NCI-H2196 (cell line): ENCODE measurements around the gene MRFAP1L1.
A peak's percentile ranks its signal among the peaks of the same experiment; 100 is the strongest.

Experiments
- DNase-seq: peaks from one replicate; lab custom pipeline; 2025; ENCODE audit not compliant: unreplicated experiment; lab: John Stamatoyannopoulos, UW

The MRFAP1L1 gene

DNA sequence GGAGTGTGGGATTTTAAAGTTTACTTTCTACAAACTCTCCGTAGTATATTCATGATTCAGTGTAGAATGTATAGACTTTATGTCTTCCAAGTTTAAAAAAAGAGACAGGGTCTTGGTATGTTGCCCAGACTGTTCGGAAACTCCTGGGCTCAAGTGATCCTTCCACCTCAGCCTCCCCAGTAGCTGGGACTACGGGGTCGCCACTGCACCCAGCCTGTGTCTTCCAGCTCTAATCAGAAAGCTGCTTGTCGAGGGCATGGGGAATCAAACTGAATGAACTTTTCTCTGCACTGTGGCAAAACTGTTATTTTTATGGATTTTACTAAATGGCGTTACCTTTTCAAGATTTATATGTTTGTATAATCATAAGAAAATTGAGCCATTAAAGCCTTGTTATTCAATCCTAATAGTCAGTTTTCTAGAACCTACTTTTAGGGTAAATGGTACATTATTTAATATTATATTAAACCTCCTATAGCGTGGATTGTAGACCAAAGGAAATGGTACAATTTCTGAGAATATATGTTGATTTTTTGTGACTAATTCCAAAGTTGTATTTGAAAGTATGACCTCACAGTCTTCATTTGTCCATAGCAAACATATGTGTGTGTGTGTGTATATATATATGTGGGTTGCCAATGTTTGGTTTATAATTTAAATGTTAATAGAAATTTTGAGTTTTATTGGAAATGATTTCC is 7.4 kb upstream of the MRFAP1L1 start:
- no peak for DNase-seq

DNA sequence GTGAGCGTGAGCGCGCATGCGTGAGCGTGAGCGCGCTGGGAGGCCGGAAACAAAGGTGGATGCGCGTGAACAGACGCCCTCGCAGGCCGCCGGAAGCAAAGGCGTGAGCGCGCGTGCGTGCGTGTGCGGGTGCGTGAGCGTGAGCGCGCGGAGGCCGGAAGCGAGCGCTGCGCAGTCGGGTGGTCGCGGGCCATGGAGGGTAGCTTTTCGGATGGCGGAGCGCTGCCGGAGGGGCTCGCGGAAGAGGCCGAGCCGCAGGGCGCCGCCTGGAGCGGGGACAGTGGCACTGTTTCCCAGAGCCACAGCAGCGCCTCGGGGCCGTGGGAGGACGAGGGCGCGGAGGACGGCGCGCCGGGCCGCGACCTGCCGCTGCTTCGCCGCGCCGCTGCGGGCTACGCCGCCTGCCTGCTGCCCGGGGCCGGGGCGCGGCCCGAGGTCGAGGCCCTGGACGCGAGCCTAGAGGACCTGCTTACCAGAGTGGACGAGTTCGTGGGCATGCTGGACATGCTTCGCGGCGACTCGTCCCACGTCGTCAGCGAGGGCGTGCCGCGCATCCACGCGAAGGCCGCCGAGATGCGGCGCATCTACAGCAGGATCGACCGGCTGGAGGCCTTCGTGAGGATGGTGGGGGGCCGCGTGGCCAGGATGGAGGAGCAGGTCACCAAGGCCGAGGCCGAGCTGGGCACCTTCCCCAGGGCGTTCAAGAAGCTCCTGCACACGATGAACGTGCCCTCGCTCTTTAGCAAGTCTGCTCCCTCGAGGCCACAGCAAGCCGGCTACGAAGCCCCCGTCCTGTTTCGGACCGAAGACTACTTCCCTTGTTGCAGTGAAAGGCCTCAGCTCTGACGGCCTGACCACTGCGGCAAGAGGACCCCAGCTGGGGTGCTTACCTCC is 6.6 kb upstream of the MRFAP1L1 start, which contains the start of gene BLOC1S4:
BLOC1S4 (plus strand) TSS at position 157 of the 894 bp plus-strand sequence; CDS start at position 193, 36 bp downstream.
- DNase-seq: peak; percentile 98

DNA sequence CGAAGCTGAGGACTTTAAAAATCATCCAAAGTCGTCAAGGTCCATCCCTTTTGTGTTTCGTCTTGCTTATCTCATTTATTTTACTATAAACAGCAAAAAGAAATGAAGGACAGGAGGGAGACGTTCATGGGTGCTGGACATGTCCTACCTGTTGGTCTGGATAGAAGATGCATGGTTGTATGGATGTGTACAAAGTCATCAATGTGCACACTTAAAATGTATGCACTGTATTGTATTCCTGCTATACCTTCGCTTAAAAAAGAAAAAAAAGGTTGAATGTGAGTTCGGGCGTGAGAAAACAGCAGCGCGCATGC is 6.0 kb upstream of the MRFAP1L1 start:
- DNase-seq: no peak

- DNase-seq: no peak
Observed at GRCh38 chr4:6714954-6715353, 5.3 kb upstream of the MRFAP1L1 start.

DNA sequence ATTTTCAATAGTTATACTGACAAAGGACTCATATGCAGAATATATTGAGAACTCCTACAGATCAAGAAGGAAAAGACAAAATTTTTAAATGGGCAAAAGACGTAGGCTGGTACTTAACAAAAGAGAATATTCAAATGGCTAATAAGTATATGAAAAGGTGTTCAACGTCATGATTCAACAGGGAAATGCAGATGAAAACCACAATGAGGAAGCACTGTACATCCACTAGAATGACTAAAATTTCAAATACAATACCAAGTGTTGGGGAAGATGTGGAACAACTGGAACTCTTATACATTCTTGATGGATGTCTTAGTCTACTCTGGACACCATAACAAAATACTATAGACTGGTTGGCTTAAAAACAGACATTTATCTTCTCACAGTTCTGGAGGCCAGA is 1.3 kb upstream of the MRFAP1L1 start:
- no peak for DNase-seq

- DNase-seq: no peak
Observed at GRCh38 chr4:6710282-6710681, 617 bp upstream of the MRFAP1L1 start.

GRCh38 chr4:6706173-6706572 is 3.5 kb downstream of the MRFAP1L1 start:
- no peak for DNase-seq

DNA sequence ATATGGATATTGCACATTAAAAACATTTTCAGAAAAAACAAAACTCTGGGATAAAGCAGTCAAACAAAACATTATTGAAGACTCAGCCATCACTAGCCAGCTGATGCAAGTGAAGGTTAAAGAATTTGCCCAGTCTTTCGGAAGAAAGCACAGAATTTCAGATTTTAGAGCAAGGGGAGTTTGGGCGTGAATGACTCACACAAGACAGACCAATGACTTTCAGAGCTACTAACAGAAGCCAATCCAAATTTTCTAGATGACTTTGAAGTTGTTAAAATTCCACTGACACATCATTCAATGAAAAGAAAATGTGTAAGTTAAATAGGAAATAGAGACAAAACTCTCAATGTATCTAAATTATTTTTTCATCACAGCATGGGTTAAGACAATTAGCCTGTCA is 4.0 kb downstream of the MRFAP1L1 start:
- DNase-seq: no peak

GRCh38 chr4:6703786-6704185 is 5.9 kb downstream of the MRFAP1L1 start:
- DNase-seq: no peak

DNA sequence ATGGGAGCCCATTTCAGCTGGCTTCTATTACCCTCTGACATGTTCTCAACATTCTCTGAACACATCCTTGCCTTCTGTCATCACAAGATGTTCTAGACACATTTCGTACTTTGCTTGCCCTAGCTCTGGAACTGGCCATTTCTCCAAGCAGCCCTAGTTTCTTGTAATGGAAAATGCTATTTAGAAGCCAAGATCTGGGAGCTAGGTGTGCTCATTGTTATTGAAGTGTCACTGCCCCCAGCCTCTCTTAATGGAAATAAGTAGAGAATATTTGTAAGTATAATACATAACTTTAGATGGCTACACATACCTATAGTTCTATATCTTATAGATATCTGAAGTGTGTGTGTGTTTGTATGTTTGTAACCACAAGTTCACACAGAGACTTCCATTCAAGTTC is 6.9 kb downstream of the MRFAP1L1 start:
- no peak for DNase-seq

- DNase-seq: no peak
Observed at GRCh38 chr4:6701371-6701770, 8.3 kb downstream of the MRFAP1L1 start.

DNA sequence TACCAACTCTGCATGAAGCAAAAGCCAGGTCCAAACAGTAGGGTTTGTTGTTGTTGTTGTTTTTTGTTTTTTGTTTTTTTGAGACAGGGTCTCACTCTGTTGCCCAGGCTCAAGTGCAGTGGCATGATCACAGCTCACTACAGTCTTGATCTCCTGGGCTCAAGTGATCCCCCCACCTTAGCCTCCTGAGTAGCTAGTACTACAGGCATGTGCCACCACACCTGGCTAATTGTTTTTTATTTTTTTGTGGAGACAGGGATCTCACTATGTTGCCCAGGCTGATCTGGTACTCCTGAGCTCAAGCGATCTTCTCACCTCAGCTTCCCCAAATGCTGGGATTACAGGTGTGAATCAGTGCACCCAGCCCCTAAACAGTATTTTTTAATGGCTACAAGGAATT is 9.8 kb downstream of the MRFAP1L1 start:
- DNase-seq: no peak

DNA sequence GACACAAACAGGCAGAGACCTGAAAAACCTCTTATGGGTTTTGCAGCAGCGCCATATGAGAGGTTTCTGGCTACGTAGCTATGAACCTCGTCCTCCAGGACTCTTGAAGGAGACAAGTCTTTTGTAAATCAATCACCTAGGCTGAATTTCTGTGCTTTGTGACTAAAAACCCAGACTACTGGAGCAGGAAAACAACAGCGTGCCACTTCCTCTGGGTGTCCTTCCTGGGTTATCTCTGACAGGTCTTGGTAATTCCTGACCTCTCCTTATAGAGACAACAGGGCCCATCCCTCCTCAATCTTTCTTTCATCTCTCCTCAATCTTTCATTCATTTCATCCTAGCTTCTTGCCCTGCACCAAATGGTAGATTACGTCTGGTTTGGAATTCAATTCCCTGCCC is 10.3 kb downstream of the MRFAP1L1 start:
- DNase-seq: no peak

DNA sequence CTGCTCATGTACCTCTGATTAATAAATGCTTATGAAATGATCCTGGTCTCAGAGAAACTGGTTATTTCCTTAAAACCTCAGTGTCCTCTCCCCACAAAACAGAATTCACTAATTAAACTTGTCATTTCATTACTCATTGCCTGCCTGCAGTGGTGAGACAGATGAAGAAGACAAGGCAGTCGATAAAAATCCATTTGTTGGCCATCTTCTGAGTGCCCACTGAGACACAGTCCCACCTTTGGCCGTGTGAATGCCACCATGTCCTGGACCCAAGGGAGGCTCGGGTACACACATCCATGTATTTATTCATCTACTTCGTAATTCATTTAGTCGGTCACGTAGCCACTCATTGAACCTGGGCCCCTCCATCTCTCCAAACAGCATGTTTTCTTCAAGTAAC is 12.5 kb downstream of the MRFAP1L1 start:
- no peak for DNase-seq

DNA sequence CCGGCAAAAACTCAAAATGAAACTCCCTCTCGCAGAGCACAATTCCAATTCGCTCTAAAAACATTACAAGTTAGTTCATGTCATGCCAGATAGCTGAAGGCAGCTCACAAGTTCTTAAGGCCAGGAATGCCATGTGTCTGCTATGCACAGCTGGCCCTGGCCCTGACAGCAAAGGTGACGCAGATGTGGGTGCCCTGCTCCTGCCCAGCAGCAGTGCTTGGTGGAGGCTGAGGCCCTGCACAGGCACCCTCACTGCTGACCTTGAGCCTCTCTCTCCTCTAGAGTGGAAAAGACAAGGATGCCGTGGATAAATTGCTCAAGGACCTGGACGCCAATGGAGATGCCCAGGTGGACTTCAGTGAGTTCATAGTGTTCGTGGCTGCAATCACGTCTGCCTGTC is 13.1 kb downstream of the MRFAP1L1 start:
- no peak for DNase-seq

DNA sequence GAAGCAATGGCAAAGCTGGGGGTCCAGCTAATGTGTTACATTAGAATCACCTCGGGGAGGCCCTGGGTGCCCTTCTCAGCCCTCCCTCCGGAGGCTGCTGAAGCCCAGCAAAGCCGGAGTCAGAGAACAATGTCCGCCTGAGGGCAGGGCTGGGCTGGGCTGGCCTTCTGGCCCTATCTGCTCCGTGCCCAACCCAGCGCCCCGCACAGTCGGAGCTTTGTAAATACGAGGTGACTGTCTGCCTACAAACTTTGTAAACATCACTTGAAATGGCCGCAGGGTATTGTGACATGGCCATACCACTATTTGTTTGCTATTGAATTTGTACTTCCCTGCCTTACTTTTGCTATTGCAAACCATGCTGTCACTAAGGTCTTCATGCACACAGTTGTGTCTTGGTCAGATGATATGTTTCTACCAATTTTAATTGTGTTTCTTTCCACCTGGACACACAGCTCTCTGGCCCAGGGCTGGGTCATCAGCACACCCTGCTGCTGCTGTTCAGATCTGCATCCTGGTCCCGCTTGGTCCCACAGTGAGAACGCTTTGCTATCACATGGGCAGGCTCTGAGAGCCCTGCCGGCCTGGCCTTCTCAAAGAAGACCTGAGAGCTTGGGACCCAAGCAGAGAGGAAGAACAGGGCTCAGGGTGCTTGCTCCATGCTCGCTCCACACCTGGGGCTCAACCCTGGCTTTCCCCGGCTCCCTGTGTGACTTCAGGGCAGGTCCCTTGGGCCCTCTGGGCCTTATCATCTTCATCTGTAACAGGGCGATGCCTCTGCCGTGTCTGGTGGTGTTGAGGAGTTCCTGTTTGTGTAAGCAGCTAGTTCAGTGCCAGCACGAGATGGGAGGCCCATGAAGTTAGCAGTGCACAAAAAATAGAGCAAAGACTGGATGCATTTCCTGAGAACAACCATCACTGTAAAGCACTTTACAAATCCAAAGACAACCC is 13.7 kb downstream of the MRFAP1L1 start:
- peak; percentile 22 for DNase-seq

DNA sequence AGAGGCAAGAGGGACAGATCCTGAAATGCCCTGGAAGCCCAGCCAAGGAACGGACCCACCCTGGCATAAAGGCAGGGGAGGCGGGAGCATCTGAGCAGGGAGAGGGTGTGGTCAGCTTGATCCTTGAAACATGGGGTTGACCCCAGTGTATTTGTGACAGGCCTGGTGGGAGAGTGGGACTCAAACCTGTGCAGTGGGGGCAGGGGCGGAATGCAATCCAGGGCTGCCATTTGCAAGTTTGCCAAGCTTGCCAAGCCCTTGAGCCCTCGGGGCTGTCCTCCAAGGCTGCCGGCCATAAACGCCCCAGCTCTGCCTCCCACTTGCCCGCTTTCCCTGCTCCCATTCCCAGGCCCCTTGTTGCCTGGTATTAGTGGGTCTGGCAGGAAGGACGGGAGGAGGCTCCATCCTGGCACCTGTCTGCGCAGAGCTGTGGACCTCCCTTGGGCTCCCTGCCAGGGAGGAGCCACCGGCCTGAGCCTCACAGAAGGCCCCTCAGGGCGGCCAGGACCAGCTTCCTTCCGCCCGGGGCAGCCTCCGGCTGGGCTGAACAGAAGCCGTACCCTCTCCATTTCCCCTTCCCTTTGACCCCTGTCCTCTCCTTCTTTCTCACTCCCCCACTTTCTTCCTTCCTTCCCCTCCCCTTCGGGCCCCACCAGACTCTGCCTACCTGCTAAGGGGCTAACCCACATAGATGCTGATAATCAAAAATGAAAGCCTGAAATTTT is 15.3 kb downstream of the MRFAP1L1 start:
- no peak for DNase-seq

DNA sequence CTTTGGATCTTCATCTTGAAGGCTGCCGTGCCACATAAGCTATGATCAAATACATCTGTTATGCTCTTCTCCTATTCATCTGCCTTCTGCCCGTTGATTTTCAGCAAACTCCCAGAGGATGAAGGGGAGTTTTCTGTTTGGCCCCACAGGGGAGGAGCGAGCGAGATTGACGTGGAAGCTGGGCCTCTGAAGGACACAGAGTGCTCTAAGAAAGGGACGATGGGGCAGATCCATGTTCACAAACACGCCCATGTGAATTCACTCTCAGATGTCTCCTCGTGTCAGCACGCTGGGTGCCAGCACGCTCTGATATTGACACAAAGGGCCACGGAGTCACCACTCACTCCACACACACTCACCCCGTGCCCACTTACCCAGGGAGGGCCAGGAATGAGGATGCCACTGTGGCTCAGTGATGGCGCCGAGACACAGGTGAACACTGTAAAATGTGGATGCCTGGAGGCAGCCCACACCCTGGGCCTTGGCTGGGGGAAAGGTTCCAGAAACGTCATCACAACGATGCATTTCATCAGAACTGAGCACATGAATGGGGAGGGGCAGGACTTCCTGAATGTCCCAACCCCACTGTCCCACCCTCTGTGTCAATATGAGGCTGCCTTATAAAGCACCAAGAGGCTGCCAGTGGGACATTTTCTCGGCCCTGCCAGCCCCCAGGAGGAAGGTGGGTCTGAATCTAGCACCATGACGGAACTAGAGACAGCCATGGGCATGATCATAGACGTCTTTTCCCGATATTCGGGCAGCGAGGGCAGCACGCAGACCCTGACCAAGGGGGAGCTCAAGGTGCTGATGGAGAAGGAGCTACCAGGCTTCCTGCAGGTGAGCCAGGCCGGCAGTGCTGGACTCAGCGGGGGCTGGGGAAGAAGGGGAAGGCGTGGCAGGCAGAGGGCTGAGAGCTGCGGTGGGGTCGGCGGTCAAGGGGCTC is 16.2 kb downstream of the MRFAP1L1 start, which contains the start of gene S100P:
S100P (plus strand) TSS at position 648 of the 946 bp plus-strand sequence; CDS start at position 703, 55 bp downstream.
- DNase-seq: no peak

DNA sequence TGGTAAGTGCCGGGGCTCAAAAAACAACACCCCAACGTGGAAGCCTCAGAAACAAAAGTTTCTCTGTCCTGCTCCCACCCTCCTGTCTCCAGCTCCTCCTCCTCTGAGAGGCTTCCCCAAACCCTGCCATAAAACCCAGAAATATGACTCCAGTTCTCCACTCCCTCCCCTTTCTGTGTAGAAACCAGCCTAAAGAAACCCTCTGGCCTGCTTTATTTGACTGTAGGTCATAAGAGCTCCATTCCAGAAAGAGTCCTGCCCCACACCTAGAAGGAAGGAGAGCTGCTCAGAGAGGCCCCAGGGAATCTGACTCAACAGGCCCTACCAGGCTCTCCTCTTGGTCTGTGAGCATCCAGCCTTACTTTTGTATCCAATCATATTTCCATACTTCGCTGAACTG is 16.9 kb downstream of the MRFAP1L1 start:
- no peak for DNase-seq
